Trophoblast cell (in vitro differentiated cells and primary cell): Measurements from ENCODE around the gene TSKU.

ENCODE experiments used
- DNase-seq, 2 donors: peaks; one replicate each; pipeline ENCODE4 v3.0.0-alpha.2; 2016
- H2AFZ ChIP-seq: 2 replicates; pipeline ENCODE4 v1.6.1; 2013; ENCODE audit warnings: low read length, moderate library complexity, mild to moderate bottlenecking; ENCODE audit not compliant: insufficient read depth, poor library complexity
- H2AK5ac ChIP-seq: 2 replicates; pipeline ENCODE4 v1.6.1; 2013; ENCODE audit warnings: mild to moderate bottlenecking, low read length
- H2BK120ac ChIP-seq: 2 replicates; pipeline ENCODE4 v1.6.1; 2013; ENCODE audit warnings: low read length, mild to moderate bottlenecking, moderate library complexity; ENCODE audit not compliant: insufficient read depth, poor library complexity
- H2BK12ac ChIP-seq: 2 replicates; pipeline ENCODE4 v1.6.1; 2013; ENCODE audit warnings: mild to moderate bottlenecking, low read length, moderate library complexity
- H2BK5ac ChIP-seq: 2 replicates; pipeline ENCODE4 v1.6.1; 2013; ENCODE audit warnings: low read length, low read depth, moderate library complexity, mild to moderate bottlenecking; ENCODE audit not compliant: poor library complexity
- H3K14ac ChIP-seq: 2 replicates; pipeline ENCODE4 v1.6.1; 2013; ENCODE audit warnings: mild to moderate bottlenecking, low read length
- H3K18ac ChIP-seq: 2 replicates; pipeline ENCODE4 v1.6.1; 2013; ENCODE audit warnings: mild to moderate bottlenecking, low read length
- H3K23ac ChIP-seq: 2 replicates; pipeline ENCODE4 v1.6.1; 2013; ENCODE audit warnings: low read length
- H3K27ac ChIP-seq: 2 replicates; pipeline ENCODE4 v1.5.1; 2013; ENCODE audit warnings: low read depth, mild to moderate bottlenecking, inconsistent platforms, low read length, moderate library complexity
- H3K27me3 ChIP-seq: 2 replicates; pipeline ENCODE4 v1.6.1; 2013; ENCODE audit warnings: inconsistent platforms, mild to moderate bottlenecking, low read length, moderate library complexity; ENCODE audit not compliant: insufficient read depth
- H3K36me3 ChIP-seq, 2 experiments: 1 replicate in 1 of 2; 2 replicates in 1 of 2; pipeline ENCODE4 v1.6.1; 2013; ENCODE audit warnings: low read length in 2 of 2, mild to moderate bottlenecking in 2 of 2, moderate library complexity in 1 of 2; ENCODE audit not compliant: insufficient read depth in 2 of 2, control insufficient read depth in 1 of 2
- H3K4ac ChIP-seq: 2 replicates; pipeline ENCODE4 v1.6.1; 2013; ENCODE audit warnings: low read depth, mild to moderate bottlenecking, low read length, moderate library complexity
- H3K4me1 ChIP-seq, 2 experiments: 1 replicate in 1 of 2; 2 replicates in 1 of 2; pipeline ENCODE4 v1.6.1; 2013; ENCODE audit warnings: low read length in 2 of 2, mild to moderate bottlenecking in 2 of 2, moderate library complexity in 1 of 2; ENCODE audit not compliant: insufficient read depth in 2 of 2, control insufficient read depth in 1 of 2
- H3K4me2 ChIP-seq: 2 replicates; pipeline ENCODE4 v1.6.1; 2013; ENCODE audit warnings: inconsistent platforms, mild to moderate bottlenecking, low read length, moderate library complexity
- H3K4me3 ChIP-seq: 2 replicates; pipeline ENCODE4 v1.5.1; 2013; ENCODE audit warnings: mild to moderate bottlenecking, low read depth, low read length, inconsistent platforms
- H3K79me1 ChIP-seq: one replicate; pipeline ENCODE4 v1.6.1; 2013; ENCODE audit warnings: low read length
- H3K79me2 ChIP-seq: 2 replicates; pipeline ENCODE4 v1.6.1; 2013; ENCODE audit warnings: low read length, mild to moderate bottlenecking; ENCODE audit not compliant: control insufficient read depth, insufficient read depth, poor library complexity
- H3K9ac ChIP-seq: 2 replicates; pipeline ENCODE4 v1.6.1; 2013; ENCODE audit warnings: mild to moderate bottlenecking, low read length
- H3K9me3 ChIP-seq: 2 replicates; pipeline ENCODE4 v1.6.1; 2013; ENCODE audit warnings: low read depth, mild to moderate bottlenecking, control low read depth, inconsistent platforms, low read length; ENCODE audit not compliant: insufficient read depth
- H4K12ac ChIP-seq: 2 replicates; pipeline ENCODE4 v1.6.1; 2013; ENCODE audit warnings: low read depth, mild to moderate bottlenecking, low read length, moderate library complexity
- H4K8ac ChIP-seq: 2 replicates; pipeline ENCODE4 v1.6.1; 2013; ENCODE audit warnings: low read depth, mild to moderate bottlenecking, low read length, moderate library complexity
- H4K91ac ChIP-seq: one replicate; pipeline ENCODE4 v1.6.1; 2013; ENCODE audit warnings: low read depth, mild to moderate bottlenecking, low read length, moderate library complexity
- WGBS: extraction: QIAGEN DNeasy Blood & Tissue Kit; methylation state at CpG from one replicate; pipeline ENCODE4 v1.1.7; 2013; ENCODE audit warnings: missing lambda C conversion rate; ENCODE audit not compliant: insufficient read length, insufficient coverage; ENCODE audit errors: extremely low coverage; 5-methylcytosine and 5-hydroxymethylcytosine counted together

Gene TSKU

DNA sequence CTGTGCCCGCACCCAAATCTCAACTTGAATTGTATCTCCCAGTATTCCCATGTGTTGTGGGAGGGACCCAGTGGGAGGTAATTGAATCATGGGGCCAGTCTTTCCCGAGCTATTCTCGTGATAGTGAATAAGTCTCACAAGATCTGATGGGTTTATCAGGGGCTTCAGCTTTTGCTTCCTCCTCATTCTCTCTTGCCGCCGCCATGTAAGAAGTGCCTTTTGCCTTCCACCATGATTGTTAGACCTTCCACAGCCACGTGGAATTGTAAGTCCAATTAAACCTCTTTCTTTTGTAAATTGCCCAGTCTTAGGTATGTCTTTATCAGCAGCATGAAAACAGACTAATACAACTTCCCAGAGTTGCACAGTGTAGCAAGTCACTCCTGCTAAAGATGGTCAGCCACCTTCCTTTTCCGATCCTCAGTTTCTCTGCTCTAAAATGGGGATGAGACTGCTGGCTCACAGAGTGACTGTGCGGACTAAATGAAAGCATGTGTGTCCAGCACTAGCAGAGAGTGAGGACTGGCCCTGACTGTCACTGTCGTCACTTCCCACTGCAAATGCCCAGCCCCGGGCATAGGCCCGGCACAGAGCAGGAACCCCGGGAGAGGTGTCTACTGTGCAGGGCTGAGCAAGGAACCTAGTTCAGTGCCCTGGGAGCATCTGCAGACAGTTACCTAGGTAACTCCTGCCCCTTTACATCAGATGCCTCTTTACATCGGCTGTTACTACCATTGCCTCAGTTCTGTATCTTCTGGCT lies 9.5 kb downstream of the TSKU start:
- Histone ChIP-seq H4K8ac (no peak overlapping the region), H3K9ac (no peak overlapping the region), H4K91ac (no peak overlapping the region), H3K36me3 (peaks cover 22 to 27% of the 10 kb centered on the region in 2 experiments), H2BK120ac (no peak overlapping the region), H3K79me2 (peaks cover 13% of the 10 kb centered on the region), H3K4me1 (peaks cover 18 to 32% of the 10 kb centered on the region in 2 experiments), H3K14ac (no peak overlapping the region), H3K4me2 (no peak overlapping the region), H3K23ac (no peak overlapping the region), H2AFZ (no peak overlapping the region), H2BK12ac (no peak overlapping the region), H2AK5ac (no peak overlapping the region), H4K12ac (no peak overlapping the region), H3K4ac (peak overlapping the region; percentile 80), H3K9me3 (peaks cover 6% of the 10 kb centered on the region), H2BK5ac (no peak overlapping the region), H3K79me1 (peaks cover 7% of the 10 kb centered on the region), H3K18ac (no peak overlapping the region), H3K27ac (no peak overlapping the region), H3K27me3 (no peaks in the 10 kb centered on the region), H3K4me3 (no peak overlapping the region)
- DNase-seq, result no peak
- WGBS, result no CpG with 5 or more reads among the region's 13 CpGs

- Histone ChIP-seq H3K36me3 (peaks cover 22 to 32% of the 10 kb centered on the region in 2 experiments), H3K18ac (peak overlapping the region; percentile 3)
Observed at GRCh38 chr11:76793391-76794291, 10.5 kb downstream of the TSKU start.

DNA sequence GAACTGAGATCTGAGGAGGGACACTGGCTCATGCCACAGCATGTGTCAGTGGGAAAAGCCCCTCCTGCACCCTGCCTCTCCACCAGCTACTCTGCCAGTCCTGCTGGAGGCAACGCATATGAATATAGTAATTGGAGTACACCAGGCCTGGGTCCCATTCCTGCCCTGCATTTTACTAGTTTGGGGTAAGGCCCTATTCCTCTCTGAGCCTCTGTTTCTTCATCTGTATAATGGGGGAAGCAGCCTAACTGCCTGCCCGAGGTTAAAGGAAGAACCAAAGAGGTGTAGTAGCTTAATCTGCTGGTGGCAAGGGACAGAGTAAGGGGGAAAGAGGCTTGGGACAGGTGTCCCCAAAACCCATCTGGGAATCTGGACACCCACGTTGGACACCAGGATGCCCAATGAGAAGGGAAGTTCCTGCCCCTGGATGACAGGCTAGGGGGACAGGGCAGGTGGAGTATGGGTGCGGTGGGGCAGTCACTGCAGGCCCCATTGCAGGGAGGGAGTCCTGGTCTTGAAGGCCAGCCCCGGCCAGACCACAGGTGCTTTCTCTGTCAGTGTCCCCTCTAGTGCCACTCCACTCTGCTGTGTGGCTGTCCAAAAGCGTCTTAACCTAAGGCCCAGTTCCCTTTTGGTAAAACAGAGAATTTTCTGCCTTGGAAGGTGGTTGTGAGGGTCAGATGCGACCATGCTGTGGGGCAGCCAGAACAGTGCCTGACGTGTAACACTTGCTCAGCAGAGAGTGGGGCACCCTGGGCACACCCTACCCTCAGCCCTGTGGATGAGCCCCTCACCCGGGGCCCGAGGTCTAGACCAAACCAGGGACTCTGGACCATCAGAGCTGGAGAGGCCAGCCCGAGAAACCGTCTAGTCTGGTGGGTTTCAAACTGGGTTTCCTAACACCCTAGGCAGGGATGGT lies 11.5 kb downstream of the TSKU start:
- peaks cover 6 to 18% of the 10 kb centered on the region in 2 experiments for H3K4me1 ChIP-seq
- H3K4me3 ChIP-seq, result no peak overlapping the region
- H3K4me2 ChIP-seq, result no peak overlapping the region
- H2BK120ac ChIP-seq, result no peak overlapping the region
- H3K79me1 ChIP-seq, result no peaks in the 10 kb centered on the region
- H3K23ac ChIP-seq, result no peak overlapping the region
- no CpG with 5 or more reads among the region's 12 CpGs for WGBS
- H3K9me3 ChIP-seq, result peaks cover 6% of the 10 kb centered on the region
- H3K36me3 ChIP-seq, result peaks cover 22 to 32% of the 10 kb centered on the region in 2 experiments
- DNase-seq, result no peak
- H3K18ac ChIP-seq, result peak overlapping the region; percentile 3
- H2BK5ac ChIP-seq, result no peak overlapping the region
- peaks cover 10% of the 10 kb centered on the region for H3K79me2 ChIP-seq
- no peak overlapping the region for H4K91ac ChIP-seq
- no peak overlapping the region for H2BK12ac ChIP-seq
- H3K4ac ChIP-seq, result peak overlapping the region; percentile 1
- no peak overlapping the region for H4K12ac ChIP-seq
- no peak overlapping the region for H3K27ac ChIP-seq
- no peak overlapping the region for H3K9ac ChIP-seq
- no peak overlapping the region for H4K8ac ChIP-seq
- no peak overlapping the region for H2AFZ ChIP-seq
- no peak overlapping the region for H2AK5ac ChIP-seq
- H3K27me3 ChIP-seq, result no peaks in the 10 kb centered on the region
- no peak overlapping the region for H3K14ac ChIP-seq

More at GRCh38 chr11:76793391-76794291, 10.5 kb downstream of the TSKU start:
- no peak overlapping the region for H3K27ac ChIP-seq
- no peak overlapping the region for H2BK12ac ChIP-seq
- no peaks in the 10 kb centered on the region for H3K27me3 ChIP-seq
- peaks cover 3% of the 10 kb centered on the region for H3K79me1 ChIP-seq
- peaks cover 10% of the 10 kb centered on the region for H3K79me2 ChIP-seq
- H2AK5ac ChIP-seq, result no peak overlapping the region
- no peak overlapping the region for H4K12ac ChIP-seq
- H2BK5ac ChIP-seq, result no peak overlapping the region
- no peak overlapping the region for H4K8ac ChIP-seq
- no peak overlapping the region for H4K91ac ChIP-seq
- H3K4me3 ChIP-seq, result no peak overlapping the region
- H3K4ac ChIP-seq, result peak overlapping the region; percentile 80
- H3K14ac ChIP-seq, result no peak overlapping the region
- no peak overlapping the region for H3K9ac ChIP-seq
- no peak overlapping the region for H3K23ac ChIP-seq
- peaks cover 6% of the 10 kb centered on the region for H3K9me3 ChIP-seq
- no peak overlapping the region for H3K4me2 ChIP-seq
- peaks cover 9 to 22% of the 10 kb centered on the region in 2 experiments for H3K4me1 ChIP-seq
- WGBS, result no CpG with 5 or more reads among the region's 9 CpGs
- DNase-seq, result no peak
- H2BK120ac ChIP-seq, result no peak overlapping the region
- no peak overlapping the region for H2AFZ ChIP-seq
